ENCODE results near the gene SPEM1. TPM values are rescaled to one million over a fixed set of nuclear protein-coding genes. Genes with fewer than 3 reads are reported as not detected.

SPEM1 gene
- total and polyA plus RNA-seq, 2 of the 13 experiments (the other 11 are each of a cell fraction or from before 2014, with no cell fraction given): not detected

GRCh38 chr17:7468290-7468689 lies 48.2 kb downstream of the SPEM1 start:
- Histone ChIP-seq H3K4me3 (replicated peaks in 1 of 3; ENCODE audit: insufficient read depth in 1 of 3, low read depth in 2 of 3, low read length in 3 of 3) (no peak overlapping the region), H3K9me3 (ENCODE audit: low read length) (no peaks in the 10 kb centered on the region), H3K4me2 (ENCODE audit: low read depth, low read length) (no peak overlapping the region), H2AFZ (ENCODE audit: low read length) (no peak overlapping the region), H3K27me3 (ENCODE audit: control insufficient read depth in 1 of 2, insufficient read depth in 2 of 2, low read length in 2 of 2) (no peaks in the 10 kb centered on the region), H3K79me2 (ENCODE audit: insufficient read depth, low read length) (peaks cover 14% of the 10 kb centered on the region), H3K4me1 (ENCODE audit: insufficient read depth, low read length) (peaks cover 26% of the 10 kb centered on the region), H3K27ac (ENCODE audit: extremely low read length, insufficient read depth, low read length) (no peak overlapping the region), H3K36me3 (replicated peaks in 1 of 2; ENCODE audit: control insufficient read depth in 1 of 2, insufficient read depth in 2 of 2, low read length in 2 of 2) (peaks cover 0 to 2% of the 10 kb centered on the region in 2 experiments; a peak in 3 of 5 replicates), H4K20me1 (ENCODE audit: insufficient read depth, low read length) (peaks cover 8% of the 10 kb centered on the region; the same call in 1 of the 2 replicates), H3K9ac (ENCODE audit: insufficient read depth, low read depth, low read length) (no peak overlapping the region)
- DNase-seq (ENCODE audit: low spot score) (no peak), FAIRE-seq (no peak), ATAC-seq (no peak)
- POLR2A ChIA-PET: no interaction called here
- in situ Hi-C loops (cut with HindIII; ENCODE audit: extremely low pct_ligation_motif_present, low pct_unique_long_range_greater_than_20kb) (no loop called here), intact Hi-C loops (cut with micrococcal nuclease; ENCODE audit: unreplicated experiment) (no loop called here)
- WGBS (ENCODE audit: low lambda C conversion rate): 95% methylated on average over 11 of the region's 11 CpGs
- BruUV-seq (replicated peaks): no TSS peak
- CTCF ChIA-PET (ENCODE audit: low intra/inter-chr PET ratio, low total read pairs): no interaction called here
- no peak for TF ChIP-seq NFYB (CRISPR knock-in tag; IDR thresholded peaks at IDR 0.05)
- no peak for TF ChIP-seq TFDP2 (CRISPR knock-in tag; IDR thresholded peaks at IDR 0.05)

GRCh38 chr17:7468804-7469389 lies 48.8 kb downstream of the SPEM1 start:
- ChIA-PET POLR2A (interaction anchor here (1.7 kb wide), 1 partner anchor 15 kb away, joined by 4 read pairs; the partner anchor contains the start of gene POLR2A), CTCF (ENCODE audit: low intra/inter-chr PET ratio, low total read pairs) (no interaction called here)
- no peak for TF ChIP-seq NFIB (CRISPR knock-in tag; IDR thresholded peaks at IDR 0.05; ENCODE audit: borderline replicate concordance)
- TF ChIP-seq SIX4 (CRISPR knock-in tag; IDR thresholded peaks at IDR 0.05): no peak
- no peak for TF ChIP-seq ZBTB14 (CRISPR knock-in tag; IDR thresholded peaks at IDR 0.05)
- no peak for TF ChIP-seq SAFB2 (CRISPR knock-in tag; IDR thresholded peaks at IDR 0.05; ENCODE audit: borderline replicate concordance, low read depth)
- no peak for TF ChIP-seq MIXL1 (CRISPR knock-in tag; IDR thresholded peaks at IDR 0.05)
- TF ChIP-seq ZGPAT (CRISPR knock-in tag; IDR thresholded peaks at IDR 0.05): no peak
- TF ChIP-seq MXI1 (IDR thresholded peaks at IDR 0.05; ENCODE audit: borderline replicate concordance, low read depth, low read length): no peak
- TF ChIP-seq AGO1 (IDR thresholded peaks at IDR 0.05; ENCODE audit: low read depth, low read length, poor library complexity, severe bottlenecking): no peak
- no peak for TF ChIP-seq ZSCAN21 (CRISPR knock-in tag; IDR thresholded peaks at IDR 0.05; ENCODE audit: borderline replicate concordance)
- TF ChIP-seq DPF2 (CRISPR knock-in tag; IDR thresholded peaks at IDR 0.05; ENCODE audit: borderline replicate concordance, low read depth): no peak
- Histone ChIP-seq H3K27me3 (ENCODE audit: control insufficient read depth in 1 of 2, insufficient read depth in 2 of 2, low read length in 2 of 2) (no peaks in the 10 kb centered on the region), H4K20me1 (ENCODE audit: insufficient read depth, low read length) (peaks cover 8% of the 10 kb centered on the region; the same call in 1 of the 2 replicates), H3K36me3 (replicated peaks in 1 of 2; ENCODE audit: control insufficient read depth in 1 of 2, insufficient read depth in 2 of 2, low read length in 2 of 2) (peaks cover 0 to 2% of the 10 kb centered on the region in 2 experiments; a peak in 3 of 5 replicates), H3K9ac (ENCODE audit: insufficient read depth, low read depth, low read length) (no peak overlapping the region), H3K79me2 (ENCODE audit: insufficient read depth, low read length) (peaks cover 16% of the 10 kb centered on the region), H2AFZ (ENCODE audit: low read length) (no peak overlapping the region), H3K4me1 (ENCODE audit: insufficient read depth, low read length) (peaks cover 31% of the 10 kb centered on the region), H3K4me3 (replicated peaks in 1 of 3; ENCODE audit: insufficient read depth in 1 of 3, low read depth in 2 of 3, low read length in 3 of 3) (no peak overlapping the region), H3K4me2 (ENCODE audit: low read depth, low read length) (no peak overlapping the region), H3K9me3 (ENCODE audit: low read length) (no peaks in the 10 kb centered on the region), H3K27ac (ENCODE audit: extremely low read length, insufficient read depth, low read length) (no peak overlapping the region)
- in situ Hi-C loops (cut with HindIII; ENCODE audit: extremely low pct_ligation_motif_present, low pct_unique_long_range_greater_than_20kb): no loop called here
- WGBS (ENCODE audit: low lambda C conversion rate): 63% methylated on average over 11 of the region's 12 CpGs
- intact Hi-C loops (cut with micrococcal nuclease; ENCODE audit: unreplicated experiment): no loop called here
- BruUV-seq (replicated peaks): no TSS peak
- DNase-seq (ENCODE audit: low spot score) (no peak), FAIRE-seq (no peak), ATAC-seq (no peak)
